ENCODE data around the gene ERGIC1. TPM values are rescaled to one million over a fixed set of nuclear protein-coding genes. Genes with fewer than 3 reads are reported as not detected.

The ERGIC1 gene
- total RNA-seq, 4 donors from 2014 or later: 60.9 to 123 (median 99.3) TPM

GRCh38 chr5:172835994-172836356, 1.9 kb downstream of the ERGIC1 start:
- Histone ChIP-seq H3K27ac (peak overlapping the region; percentile 85 to 93 (median 88)), H3K4me3 (peak overlapping the region in 3 of 4 donors; percentile 92 to 97 (median 96)), H3K36me3 (no peaks in the 10 kb centered on the region), H3K4me1 (peaks cover 0 to 63% (median 32%) of the 10 kb centered on the region in 4 donors), H3K9me3 (no peaks in the 10 kb centered on the region), H3K27me3 (no peaks in the 10 kb centered on the region)
- TF ChIP-seq CTCF (IDR thresholded peaks at IDR 0.05): no peak
- no peak for TF ChIP-seq POLR2A (IDR thresholded peaks at IDR 0.05)
- no peak for TF ChIP-seq EP300 (IDR thresholded peaks at IDR 0.05)
- no peak for DNase-seq (ENCODE audit: low spot score in 2 of 2)
- 91 to 98% methylated on average over 4 of the region's 4 CpGs for WGBS, 2 donors

GRCh38 chr5:172837640-172838039, 3.6 kb downstream of the ERGIC1 start:
- peaks cover 0 to 64% (median 32%) of the 10 kb centered on the region in 4 donors for H3K4me1 ChIP-seq
- DNase-seq (ENCODE audit: low spot score in 2 of 2): no peak
- 33 to 36% methylated on average over 4 to 7 of the region's 7 CpGs for WGBS, 2 donors

GRCh38 chr5:172838151-172838875, 4.3 kb downstream of the ERGIC1 start:
- no peaks in the 10 kb centered on the region for H3K27me3 ChIP-seq
- no peak for DNase-seq (ENCODE audit: low spot score in 2 of 2)
- TF ChIP-seq CTCF (IDR thresholded peaks at IDR 0.05) (no peak), EP300 (IDR thresholded peaks at IDR 0.05) (no peak), POLR2A (IDR thresholded peaks at IDR 0.05) (no peak)
- 76 to 79% methylated on average over 3 of the region's 3 CpGs for WGBS, 2 donors
- H3K4me3 ChIP-seq: no peak overlapping the region
- H3K36me3 ChIP-seq: peaks cover 0 to 1% (median 0%) of the 10 kb centered on the region in 3 donors
- peak overlapping the region in 3 of 4 donors; percentile 51 to 93 (median 89) for H3K27ac ChIP-seq
- H3K9me3 ChIP-seq: no peaks in the 10 kb centered on the region
- H3K4me1 ChIP-seq: peaks cover 0 to 58% (median 32%) of the 10 kb centered on the region in 4 donors

More at GRCh38 chr5:172837640-172838039, 3.6 kb downstream of the ERGIC1 start:
- Histone ChIP-seq H3K27me3 (no peaks in the 10 kb centered on the region), H3K4me3 (no peak overlapping the region), H3K9me3 (no peaks in the 10 kb centered on the region), H3K27ac (peak overlapping the region in 2 of 4 donors; percentile 89 to 93), H3K36me3 (no peaks in the 10 kb centered on the region)
- no peak for TF ChIP-seq CTCF (IDR thresholded peaks at IDR 0.05)
- no peak for TF ChIP-seq POLR2A (IDR thresholded peaks at IDR 0.05)
- no peak for TF ChIP-seq EP300 (IDR thresholded peaks at IDR 0.05)

- H3K4me1 ChIP-seq: peaks cover 0 to 56% (median 30%) of the 10 kb centered on the region in 4 donors
- no peak for DNase-seq (ENCODE audit: low spot score in 2 of 2)
- TF ChIP-seq POLR2A (IDR thresholded peaks at IDR 0.05): no peak
- TF ChIP-seq EP300 (IDR thresholded peaks at IDR 0.05): no peak
- no peak for TF ChIP-seq CTCF (IDR thresholded peaks at IDR 0.05)
- WGBS, 2 donors: 46 to 51% methylated on average over 13 of the region's 13 CpGs
- peaks cover 0 to 11% (median 0%) of the 10 kb centered on the region in 3 donors for H3K36me3 ChIP-seq
- H3K4me3 ChIP-seq: no peak overlapping the region
- no peaks in the 10 kb centered on the region for H3K9me3 ChIP-seq
- no peaks in the 10 kb centered on the region for H3K27me3 ChIP-seq
- H3K27ac ChIP-seq: peak overlapping the region; percentile 23 to 77 (median 54)
Observed at GRCh38 chr5:172839669-172840431, 5.8 kb downstream of the ERGIC1 start.

Measured in tibial nerve (tissue), 4 donors.